Kidney glomerular epithelial cell (primary cell): ENCODE data around the gene BRI3BP.
"Not testable (repeated sequence)": the region's sequence is repeated elsewhere in the genome, so short reads cannot be mapped to it uniquely, and the experiment has no call there.

Experiments used
- DNase-seq: peaks from one replicate; lab custom pipeline; 2025; lab: John Stamatoyannopoulos, UW

Gene BRI3BP

DNA sequence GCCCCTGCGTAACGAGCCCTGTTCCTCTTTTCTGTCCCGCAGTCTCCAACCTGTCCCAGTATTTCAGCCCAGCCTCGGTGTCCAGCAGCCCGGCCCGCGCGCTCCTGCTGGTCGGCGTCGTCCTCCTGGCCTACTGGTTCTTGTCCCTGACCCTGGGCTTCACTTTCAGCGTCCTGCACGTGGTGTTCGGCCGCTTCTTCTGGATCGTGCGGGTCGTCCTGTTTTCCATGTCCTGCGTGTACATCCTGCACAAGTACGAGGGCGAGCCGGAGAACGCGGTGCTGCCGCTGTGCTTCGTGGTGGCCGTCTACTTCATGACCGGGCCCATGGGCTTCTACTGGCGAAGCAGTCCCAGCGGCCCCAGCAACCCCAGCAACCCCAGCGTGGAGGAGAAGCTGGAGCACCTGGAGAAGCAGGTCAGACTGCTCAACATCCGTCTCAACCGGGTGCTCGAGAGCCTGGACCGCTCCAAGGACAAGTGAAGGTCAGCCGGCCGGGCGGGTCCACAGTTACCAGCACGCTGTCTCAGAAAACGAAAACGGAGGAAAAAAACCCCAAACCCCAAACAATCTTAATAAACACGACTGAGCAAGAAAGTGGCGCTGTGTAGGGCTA lies 31.6 kb downstream of the BRI3BP start:
- no peak for DNase-seq

DNA sequence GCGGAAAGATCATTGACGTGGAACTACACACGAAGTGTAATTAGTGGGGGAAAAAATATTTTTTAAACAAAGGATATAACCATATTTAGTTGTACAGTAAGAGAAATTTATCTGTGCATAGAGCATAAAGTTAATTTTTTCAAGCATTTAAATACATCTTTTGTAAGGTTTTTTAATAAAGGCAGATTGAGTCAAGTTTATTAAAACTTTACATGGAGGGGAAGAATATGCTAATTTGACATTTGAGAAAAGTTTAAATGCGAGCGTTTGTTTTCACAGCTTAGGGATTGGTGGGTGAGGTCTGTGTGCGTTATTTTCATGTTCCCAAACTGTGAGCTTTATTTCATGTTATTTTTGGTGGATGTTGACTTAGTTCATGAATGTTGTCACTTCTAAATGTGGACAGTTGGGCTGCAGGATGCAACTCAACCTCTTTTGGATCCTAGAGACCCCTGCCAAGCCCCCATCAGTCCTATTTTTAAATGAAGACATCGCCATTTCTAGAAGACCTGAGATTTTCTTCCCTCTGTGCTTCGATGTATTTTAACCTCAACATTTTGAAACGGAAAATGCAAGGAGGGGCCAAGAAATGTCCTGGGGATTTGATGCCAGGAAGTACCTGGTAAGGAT lies 32.3 kb downstream of the BRI3BP start:
- DNase-seq, result no peak

DNA sequence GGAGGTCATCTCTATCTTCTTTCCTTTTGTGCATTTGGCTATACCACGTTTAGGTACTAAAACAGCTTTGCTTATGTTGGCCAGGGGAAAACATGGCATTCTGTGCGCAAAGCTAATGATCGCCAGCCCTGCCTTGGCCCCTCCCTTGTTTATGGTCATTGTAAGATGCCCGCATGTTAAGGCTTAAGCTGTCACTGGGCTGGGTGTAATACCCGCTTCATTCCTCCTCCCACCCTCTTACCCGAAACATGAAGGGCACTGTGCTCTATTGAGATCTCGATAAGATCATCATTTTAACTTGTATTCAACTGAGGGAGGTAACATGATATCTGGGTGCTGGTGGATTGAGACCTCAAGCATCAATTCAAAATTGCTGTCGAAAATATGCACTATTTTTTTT lies 34.7 kb downstream of the BRI3BP start:
- DNase-seq, result no peak

DNA sequence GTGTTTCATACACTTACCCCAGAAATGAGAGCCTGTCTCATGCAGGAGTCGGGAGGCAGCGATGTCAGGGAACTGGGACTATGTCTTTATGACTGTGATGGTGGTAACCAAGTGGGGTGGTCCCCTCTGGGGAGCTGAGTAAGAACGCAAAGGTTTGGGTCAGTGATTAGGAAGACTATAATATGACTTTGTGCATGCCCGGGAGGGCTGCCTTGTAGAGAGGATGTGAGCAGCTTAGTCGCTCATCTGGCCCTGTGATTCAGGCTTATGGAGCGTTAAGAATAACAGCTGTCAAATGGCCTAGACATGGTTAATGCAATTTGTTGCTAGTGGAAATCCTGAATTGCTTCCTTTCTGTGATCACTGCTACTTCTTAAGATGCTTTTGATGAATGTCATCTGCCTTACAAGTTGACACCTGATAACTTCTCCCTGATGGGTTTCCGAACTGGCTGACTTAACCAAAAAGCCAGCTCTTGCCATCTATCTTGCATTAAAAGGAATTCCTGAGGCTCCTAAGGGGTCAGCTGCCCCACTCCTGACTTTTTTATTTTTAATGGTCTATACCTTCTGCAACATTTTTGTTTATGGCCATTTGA lies 36.4 kb downstream of the BRI3BP start:
- no peak for DNase-seq

DNA sequence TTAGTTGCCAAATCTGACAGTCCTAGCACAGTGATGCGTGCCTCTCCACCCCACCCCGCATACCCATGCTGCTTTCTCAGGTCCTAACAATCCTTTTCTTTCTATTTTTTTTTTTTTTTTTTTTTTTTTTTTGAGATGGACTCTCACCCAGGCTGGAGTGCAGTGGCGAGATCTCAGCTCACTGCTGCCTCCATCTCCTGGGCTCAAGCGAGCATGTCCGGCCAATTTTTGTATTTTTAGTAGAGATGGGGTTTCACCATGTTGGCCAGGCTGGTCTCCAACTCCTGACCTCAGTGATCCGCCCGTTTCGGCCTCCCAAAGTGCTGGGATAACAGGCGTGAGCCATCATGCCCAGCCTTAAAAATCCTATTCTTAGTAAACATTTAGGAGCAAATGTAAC lies 38.0 kb downstream of the BRI3BP start:
- not testable (repeated sequence) for DNase-seq

DNA sequence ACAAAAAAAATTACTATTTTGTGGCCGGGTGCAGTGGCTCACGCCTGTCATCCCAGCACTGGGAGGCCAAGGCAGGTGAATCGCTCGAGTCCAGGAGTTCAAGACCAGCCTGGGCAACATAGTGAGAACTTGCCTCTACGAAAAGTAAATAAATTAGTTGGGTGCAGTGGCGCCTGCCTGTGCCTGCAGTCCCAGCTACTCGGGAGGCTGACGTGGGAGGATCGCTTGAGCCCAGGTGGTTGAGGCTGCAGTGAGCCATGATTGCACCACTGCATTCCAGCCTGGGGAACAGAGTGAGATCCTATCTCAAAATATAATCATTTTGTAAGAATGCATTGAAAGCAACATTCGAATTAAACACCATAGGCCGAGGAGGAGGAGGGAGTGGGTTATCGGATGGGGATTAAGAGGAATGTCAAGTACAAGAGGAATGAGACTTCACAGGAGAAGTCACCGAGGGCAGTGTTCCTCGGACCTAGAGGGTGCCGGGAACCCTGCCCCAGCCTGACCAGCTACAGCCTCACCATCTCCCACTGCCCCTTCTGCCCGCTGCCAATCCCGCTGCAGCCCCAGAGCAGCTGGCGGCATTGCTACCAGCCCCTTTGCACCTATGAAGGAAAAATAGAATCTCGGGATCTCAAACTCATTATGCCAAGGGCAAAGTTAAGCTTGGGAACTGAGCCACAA lies 39.2 kb downstream of the BRI3BP start:
- DNase-seq, result no peak

GRCh38 chr12:125033288-125033687 lies 39.8 kb downstream of the BRI3BP start:
- no peak for DNase-seq

- DNase-seq, result no peak
These were observed 45.7 kb downstream of the BRI3BP start for GRCh38 chr12:125038976-125039625.

GRCh38 chr12:125049093-125049458 lies 55.6 kb downstream of the BRI3BP start:
- no peak for DNase-seq

GRCh38 chr12:125050446-125050845 lies 57.0 kb downstream of the BRI3BP start:
- DNase-seq, result no peak

GRCh38 chr12:125050868-125051267 lies 57.4 kb downstream of the BRI3BP start:
- DNase-seq, result no peak

DNA sequence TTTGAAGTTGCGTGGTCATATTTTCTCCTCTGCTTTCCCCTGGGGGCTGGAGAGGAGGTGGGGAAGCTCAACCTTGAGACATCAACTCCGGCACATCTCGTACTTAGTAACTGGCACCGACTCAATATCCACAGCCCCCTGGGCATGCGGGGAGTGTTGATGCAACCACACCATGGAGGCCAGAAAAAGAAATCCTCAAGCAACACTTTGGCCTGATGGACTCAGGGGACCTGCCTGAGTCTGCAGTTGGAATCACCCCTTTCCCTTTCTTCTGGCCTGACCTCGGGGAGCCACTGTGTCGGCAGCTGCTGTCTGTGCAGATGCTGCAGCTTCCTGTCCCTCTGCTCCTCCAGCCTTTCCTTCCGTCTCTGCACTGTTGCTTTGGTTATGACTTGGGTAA lies 60.4 kb downstream of the BRI3BP start:
- no peak for DNase-seq

- no peak for DNase-seq
These were observed 62.1 kb downstream of the BRI3BP start for GRCh38 chr12:125055591-125055990.

DNA sequence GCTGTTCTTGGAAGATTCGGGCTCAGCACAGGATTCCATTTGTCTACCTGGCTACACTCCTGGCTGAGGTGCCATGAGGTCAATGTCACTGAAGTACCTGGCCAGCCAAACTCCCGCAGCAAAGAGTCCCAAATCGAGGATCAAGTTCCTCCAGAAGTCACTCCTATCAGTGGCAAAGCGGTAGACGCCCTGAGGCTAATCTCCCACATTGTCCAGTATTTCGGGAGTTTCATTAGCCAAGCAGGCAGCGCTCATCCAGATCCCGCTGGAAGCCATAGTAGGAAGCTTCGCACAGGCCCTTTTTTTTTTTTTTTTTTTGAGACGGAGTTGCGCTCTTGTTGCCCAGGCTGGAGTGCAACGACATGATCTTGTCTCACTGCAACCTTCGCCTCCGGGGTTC lies 62.9 kb downstream of the BRI3BP start:
- DNase-seq, result no peak

DNA sequence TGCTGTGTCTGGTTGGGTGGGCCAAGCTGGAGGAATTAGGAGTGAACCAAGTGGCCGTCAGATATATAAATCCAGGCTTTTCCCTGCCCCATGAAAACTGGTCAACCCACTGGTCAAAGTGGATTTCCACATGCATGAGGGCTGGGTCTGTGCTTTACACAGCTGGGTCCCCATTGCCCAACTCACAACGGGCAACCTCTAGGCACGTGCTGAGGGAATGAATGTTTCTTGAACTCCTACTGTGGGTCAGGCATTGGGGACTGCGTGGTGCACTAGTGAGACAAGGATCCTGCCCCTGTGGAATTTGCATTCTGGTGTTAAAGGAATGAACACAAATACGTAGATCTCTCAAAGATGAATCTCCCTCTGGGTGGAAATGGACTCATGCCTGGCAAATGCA lies 64.3 kb downstream of the BRI3BP start:
- no peak for DNase-seq

GRCh38 chr12:125061229-125061628 lies 67.8 kb downstream of the BRI3BP start:
- no peak for DNase-seq

GRCh38 chr12:125063522-125063921 lies 70.1 kb downstream of the BRI3BP start:
- not testable (repeated sequence) for DNase-seq

DNA sequence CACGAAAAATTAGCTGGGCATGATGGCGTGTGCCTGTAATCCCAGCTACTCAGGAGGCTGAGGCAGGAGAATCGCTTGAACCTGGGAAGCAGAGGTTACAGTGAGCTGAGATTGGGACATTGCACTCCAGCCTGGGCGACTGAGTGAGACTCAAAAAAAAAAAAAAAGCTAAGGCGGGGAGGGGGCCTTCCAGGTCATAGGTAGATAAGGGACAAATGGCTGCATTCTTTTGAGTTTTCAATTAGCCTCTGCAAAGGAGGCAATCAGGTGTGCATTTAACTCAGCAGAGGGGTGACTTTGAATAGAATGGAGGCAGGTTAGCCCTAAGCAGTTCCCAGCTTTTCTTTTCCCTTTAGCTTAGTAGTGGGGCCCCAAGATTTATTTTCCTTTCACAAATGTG lies 71.0 kb downstream of the BRI3BP start:
- no peak for DNase-seq

GRCh38 chr12:125065021-125065918 lies 71.8 kb downstream of the BRI3BP start, which contains the start of gene AACS:
TSS of gene AACS (plus strand) at chr12:125065435. CDS start at chr12:125065585, 150 bp downstream.
- peak; percentile 51 for DNase-seq

GRCh38 chr12:125065919-125066570 lies 72.6 kb downstream of the BRI3BP start:
- DNase-seq, result no peak

DNA sequence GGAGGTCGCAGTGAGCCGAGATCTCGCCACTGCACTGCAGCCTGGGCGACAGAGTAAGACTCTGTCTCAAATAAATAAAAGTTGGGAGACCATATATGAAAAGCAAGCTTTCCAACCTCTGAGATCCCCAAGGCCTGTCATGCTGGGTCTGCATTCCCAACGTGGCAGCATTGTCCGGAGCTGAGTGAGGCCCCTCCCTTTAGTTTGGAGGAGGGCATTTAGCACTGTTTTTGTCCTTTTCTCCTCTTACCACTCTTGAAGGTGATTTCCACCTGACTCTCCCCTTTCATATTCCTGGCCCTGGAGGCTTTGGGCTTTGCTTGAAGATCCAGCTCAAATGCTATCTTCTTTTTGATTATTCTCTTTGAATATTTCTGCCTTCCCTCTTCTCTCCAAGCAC lies 74.9 kb downstream of the BRI3BP start:
- no peak for DNase-seq
